Measurements from ENCODE around the gene PHF12.

DNA sequence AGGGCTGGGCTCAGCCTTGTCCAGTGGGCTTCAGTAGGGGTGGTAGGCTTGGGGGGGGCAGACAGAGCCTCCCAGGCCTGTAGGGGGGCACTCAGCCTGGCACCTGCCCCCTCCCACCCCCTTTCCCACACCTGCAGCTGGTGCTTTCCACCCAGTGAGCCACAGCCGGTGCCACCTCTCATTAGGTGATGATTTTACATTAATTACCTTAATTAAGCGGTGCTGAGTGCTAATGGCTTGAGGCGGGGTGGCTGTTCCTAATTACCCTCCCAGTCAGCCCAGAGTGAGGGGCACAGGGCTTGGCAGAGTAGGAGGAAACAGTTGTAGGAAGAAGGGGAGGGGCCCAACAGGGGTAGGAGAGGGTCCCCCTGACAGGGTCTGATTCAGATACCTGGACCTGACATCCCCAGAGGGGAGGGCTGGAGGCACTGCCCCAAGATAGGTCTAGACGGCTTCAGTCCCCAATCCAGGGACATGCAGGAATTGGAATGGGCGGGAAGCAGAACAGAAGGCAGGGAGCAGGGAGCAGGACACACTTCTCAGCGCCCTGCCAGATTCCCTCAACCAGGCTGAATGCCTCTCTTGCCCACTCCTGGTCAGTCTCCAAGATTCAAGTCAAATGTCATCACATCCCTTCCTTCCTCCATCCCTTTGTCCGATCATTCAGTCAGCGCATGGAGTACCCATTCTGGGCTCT, 26.5 kb upstream of the PHF12 start:
- no peak for TF ChIP-seq ZNF274 (IDR thresholded peaks at IDR 0.05; ENCODE audit: low read depth, low read length)
- no peak for TF ChIP-seq YY1 (IDR thresholded peaks at IDR 0.05; ENCODE audit: insufficient read depth, insufficient read length)
- TF ChIP-seq SUZ12 (IDR thresholded peaks at IDR 0.05; ENCODE audit: extremely low read depth, insufficient read depth, insufficient read length) = no peak
